Mesothelial cell of epicardium (in vitro differentiated cells): Measurements from ENCODE around the gene FDPS. TPM values are rescaled to one million over a fixed set of nuclear protein-coding genes. Genes with fewer than 3 reads are reported as not detected.

ENCODE experiments used
- DNase-seq, 2 experiments: peaks; one replicate each; pipeline ENCODE4 v3.0.0; 2021; ENCODE audit warnings: low spot score in 2 of 2; ENCODE audit not compliant: unreplicated experiment in 2 of 2
- H3K27ac Mint-ChIP-seq: 2 replicates; pipeline ENCODE4 v1.8.0; 2021; ENCODE audit warnings: mixed read lengths
- H3K27me3 Mint-ChIP-seq: 2 replicates; pipeline ENCODE4 v1.8.0; 2021; ENCODE audit warnings: low read depth, mixed read lengths
- H3K36me3 Mint-ChIP-seq: 2 replicates; pipeline ENCODE4 v1.8.0; 2021; ENCODE audit warnings: mixed read lengths
- H3K4me1 Mint-ChIP-seq: 2 replicates; pipeline ENCODE4 v1.8.0; 2021; ENCODE audit warnings: mixed read lengths
- H3K4me3 Mint-ChIP-seq: 2 replicates; pipeline ENCODE4 v1.8.0; 2021; ENCODE audit warnings: mild to moderate bottlenecking, moderate library complexity, mixed read lengths
- H3K9me3 Mint-ChIP-seq: 2 replicates; pipeline ENCODE4 v1.8.0; 2021; ENCODE audit warnings: mixed read lengths
- CTCF ChIP-seq: fragments of 200-600 bp; sonication (generic); IDR thresholded peaks from one replicate; pipeline ENCODE4 v1.5.0; 2021; ENCODE audit warnings: antibody characterized with exemption; ENCODE audit not compliant: unreplicated experiment
- total RNA-seq: library from RNA; stranded (reverse); gene quantifications from 3 replicates; pipeline ENCODE4 v1.2.1, GENCODE V29; 2021

FDPS gene
- total RNA-seq, 1 donor from 2014 or later: 153 TPM

- no peak for DNase-seq
- peaks cover 15% of the 10 kb centered on the region for H3K36me3 Mint-ChIP-seq
- H3K9me3 Mint-ChIP-seq: no peaks in the 10 kb centered on the region
- H3K4me3 Mint-ChIP-seq: no peak overlapping the region
- peaks cover 26% of the 10 kb centered on the region for H3K4me1 Mint-ChIP-seq
- H3K27ac Mint-ChIP-seq: peak overlapping the region; percentile 27
- no peak for TF ChIP-seq CTCF
- no peaks in the 10 kb centered on the region for H3K27me3 Mint-ChIP-seq
These were observed 9.4 kb downstream of the FDPS start for GRCh38 chr1:155318082-155318481.

- Mint-ChIP-seq H3K27me3 (no peaks in the 10 kb centered on the region), H3K4me1 (peaks cover 26% of the 10 kb centered on the region), H3K9me3 (no peaks in the 10 kb centered on the region), H3K4me3 (no peak overlapping the region), H3K36me3 (peaks cover 10% of the 10 kb centered on the region), H3K27ac (no peak overlapping the region)
- no peak for TF ChIP-seq CTCF
- no peak for DNase-seq
These were observed 10.9 kb downstream of the FDPS start for GRCh38 chr1:155319536-155319935.

- DNase-seq: no peak
- Mint-ChIP-seq H3K27ac (peak overlapping the region; percentile 9), H3K4me1 (peaks cover 26% of the 10 kb centered on the region), H3K4me3 (peak overlapping the region; percentile 89), H3K9me3 (no peaks in the 10 kb centered on the region), H3K36me3 (peaks cover 7% of the 10 kb centered on the region), H3K27me3 (no peaks in the 10 kb centered on the region)
- TF ChIP-seq CTCF: no peak
These were observed 11.6 kb downstream of the FDPS start for GRCh38 chr1:155320252-155320651.

- Mint-ChIP-seq H3K4me3 (peak within 1 kb of the TSS; percentile 89), H3K9me3 (no peaks in the 10 kb centered on the region), H3K4me1 (peaks cover 32% of the 10 kb centered on the region), H3K27me3 (no peaks in the 10 kb centered on the region), H3K36me3 (peaks cover 7% of the 10 kb centered on the region), H3K27ac (peak within 1 kb of the TSS; percentile 9)
- no peak for TF ChIP-seq CTCF
- DNase-seq: no peak
These were observed 12.3 kb downstream of the FDPS start, which contains the start of gene RUSC1 for GRCh38 chr1:155320661-155321617. Gene RUSC1, plus strand, starts transcription at chr1:155320894. Its CDS starts 880 bp downstream, at chr1:155321774.

- Mint-ChIP-seq H3K27ac (peak overlapping the region; percentile 73), H3K4me3 (peak overlapping the region; percentile 89), H3K27me3 (no peaks in the 10 kb centered on the region), H3K4me1 (peaks cover 36% of the 10 kb centered on the region), H3K36me3 (peaks cover 7% of the 10 kb centered on the region), H3K9me3 (no peaks in the 10 kb centered on the region)
- TF ChIP-seq CTCF: no peak
- no peak for DNase-seq
These were observed 13.2 kb downstream of the FDPS start for GRCh38 chr1:155321639-155322503.
